Ishikawa (cell line): ENCODE results near the gene BBS9.

Experiments used
- CEBPB ChIP-seq: IDR thresholded peaks from 2 replicates; pipeline ENCODE4 v1.6.1; 2012
- CREB1 ChIP-seq: IDR thresholded peaks from 2 replicates; pipeline ENCODE4 v1.6.1; 2012; ENCODE audit warnings: low read depth
- EP300 ChIP-seq: IDR thresholded peaks from 2 replicates; pipeline ENCODE4 v1.6.1; 2012; ENCODE audit warnings: borderline replicate concordance
- FOXM1 ChIP-seq: IDR thresholded peaks from 2 replicates; pipeline ENCODE4 v1.6.1; 2012; ENCODE audit warnings: low read depth, borderline replicate concordance
- RAD21 ChIP-seq: IDR thresholded peaks from 2 replicates; pipeline ENCODE4 v1.6.1; 2012; ENCODE audit warnings: low read depth
- TAF1 ChIP-seq: IDR thresholded peaks from 2 replicates; pipeline ENCODE4 v1.6.1; 2012; ENCODE audit warnings: low read depth, mild to moderate bottlenecking
- TEAD4 ChIP-seq: IDR thresholded peaks from 2 replicates; pipeline ENCODE4 v1.6.1; 2012
- YY1 ChIP-seq: IDR thresholded peaks from 2 replicates; pipeline ENCODE4 v1.6.1; 2012; ENCODE audit warnings: low read depth
- TF ChIP-seq, protein P1 (sequence below): IDR thresholded peaks from 2 replicates; pipeline ENCODE4 v1.6.1; 2012
- TF ChIP-seq, protein P2 (sequence below): IDR thresholded peaks from 2 replicates; pipeline ENCODE4 v1.6.1; 2012
- TF ChIP-seq, protein P3 (sequence below): IDR thresholded peaks from 2 replicates; pipeline ENCODE4 v1.6.1; 2012; ENCODE audit warnings: low read depth, mild to moderate bottlenecking

DNA sequence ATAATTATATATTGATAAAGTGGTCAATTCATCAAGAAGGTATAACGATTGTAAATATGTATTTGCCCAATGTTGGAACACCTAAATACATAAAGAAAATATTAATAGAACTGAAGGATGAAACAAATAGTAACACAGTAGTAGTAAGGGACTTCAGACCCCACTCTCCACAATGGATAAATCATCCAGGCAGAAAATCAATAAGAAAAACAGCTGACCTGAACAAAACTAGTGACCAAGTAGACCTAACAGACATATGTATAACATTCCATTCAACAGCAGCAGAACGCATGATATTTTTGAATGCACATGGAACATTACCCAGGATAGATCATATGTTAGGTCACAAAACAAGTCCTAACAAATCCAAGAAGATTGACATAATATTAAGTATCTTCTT, 489.9 kb downstream of the BBS9 start:
- TF ChIP-seq, protein P1, sequence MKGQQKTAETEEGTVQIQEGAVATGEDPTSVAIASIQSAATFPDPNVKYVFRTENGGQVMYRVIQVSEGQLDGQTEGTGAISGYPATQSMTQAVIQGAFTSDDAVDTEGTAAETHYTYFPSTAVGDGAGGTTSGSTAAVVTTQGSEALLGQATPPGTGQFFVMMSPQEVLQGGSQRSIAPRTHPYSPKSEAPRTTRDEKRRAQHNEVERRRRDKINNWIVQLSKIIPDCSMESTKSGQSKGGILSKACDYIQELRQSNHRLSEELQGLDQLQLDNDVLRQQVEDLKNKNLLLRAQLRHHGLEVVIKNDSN, result no peak
- TF ChIP-seq CREB1 (no peak), CEBPB (no peak), TAF1 (no peak), EP300 (no peak), TEAD4 (no peak), FOXM1 (no peak), RAD21 (no peak), YY1 (no peak)
- TF ChIP-seq, protein P2, sequence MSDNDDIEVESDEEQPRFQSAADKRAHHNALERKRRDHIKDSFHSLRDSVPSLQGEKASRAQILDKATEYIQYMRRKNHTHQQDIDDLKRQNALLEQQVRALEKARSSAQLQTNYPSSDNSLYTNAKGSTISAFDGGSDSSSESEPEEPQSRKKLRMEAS, result no peak
- TF ChIP-seq, protein P3, sequence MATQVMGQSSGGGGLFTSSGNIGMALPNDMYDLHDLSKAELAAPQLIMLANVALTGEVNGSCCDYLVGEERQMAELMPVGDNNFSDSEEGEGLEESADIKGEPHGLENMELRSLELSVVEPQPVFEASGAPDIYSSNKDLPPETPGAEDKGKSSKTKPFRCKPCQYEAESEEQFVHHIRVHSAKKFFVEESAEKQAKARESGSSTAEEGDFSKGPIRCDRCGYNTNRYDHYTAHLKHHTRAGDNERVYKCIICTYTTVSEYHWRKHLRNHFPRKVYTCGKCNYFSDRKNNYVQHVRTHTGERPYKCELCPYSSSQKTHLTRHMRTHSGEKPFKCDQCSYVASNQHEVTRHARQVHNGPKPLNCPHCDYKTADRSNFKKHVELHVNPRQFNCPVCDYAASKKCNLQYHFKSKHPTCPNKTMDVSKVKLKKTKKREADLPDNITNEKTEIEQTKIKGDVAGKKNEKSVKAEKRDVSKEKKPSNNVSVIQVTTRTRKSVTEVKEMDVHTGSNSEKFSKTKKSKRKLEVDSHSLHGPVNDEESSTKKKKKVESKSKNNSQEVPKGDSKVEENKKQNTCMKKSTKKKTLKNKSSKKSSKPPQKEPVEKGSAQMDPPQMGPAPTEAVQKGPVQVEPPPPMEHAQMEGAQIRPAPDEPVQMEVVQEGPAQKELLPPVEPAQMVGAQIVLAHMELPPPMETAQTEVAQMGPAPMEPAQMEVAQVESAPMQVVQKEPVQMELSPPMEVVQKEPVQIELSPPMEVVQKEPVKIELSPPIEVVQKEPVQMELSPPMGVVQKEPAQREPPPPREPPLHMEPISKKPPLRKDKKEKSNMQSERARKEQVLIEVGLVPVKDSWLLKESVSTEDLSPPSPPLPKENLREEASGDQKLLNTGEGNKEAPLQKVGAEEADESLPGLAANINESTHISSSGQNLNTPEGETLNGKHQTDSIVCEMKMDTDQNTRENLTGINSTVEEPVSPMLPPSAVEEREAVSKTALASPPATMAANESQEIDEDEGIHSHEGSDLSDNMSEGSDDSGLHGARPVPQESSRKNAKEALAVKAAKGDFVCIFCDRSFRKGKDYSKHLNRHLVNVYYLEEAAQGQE, result no peak
